Ishikawa (cell line): ENCODE results near the gene ARHGEF11.

Experiments used
- CEBPB ChIP-seq: IDR thresholded peaks from 2 replicates; pipeline ENCODE4 v1.6.1; 2012
- EP300 ChIP-seq: IDR thresholded peaks from 2 replicates; pipeline ENCODE4 v1.6.1; 2012; ENCODE audit warnings: borderline replicate concordance
- MAX ChIP-seq: IDR thresholded peaks from 2 replicates; pipeline ENCODE4 v1.6.1; 2012
- RAD21 ChIP-seq: IDR thresholded peaks from 2 replicates; pipeline ENCODE4 v1.6.1; 2012; ENCODE audit warnings: low read depth
- REST ChIP-seq: IDR thresholded peaks from 2 replicates; pipeline ENCODE4 v1.6.1; 2012; ENCODE audit warnings: low read depth, mild to moderate bottlenecking
- TAF1 ChIP-seq: IDR thresholded peaks from 2 replicates; pipeline ENCODE4 v1.6.1; 2012; ENCODE audit warnings: low read depth, mild to moderate bottlenecking
- USF1 ChIP-seq: IDR thresholded peaks from 2 replicates; pipeline ENCODE4 v1.6.1; 2012
- ZBTB7A ChIP-seq: IDR thresholded peaks from 2 replicates; pipeline ENCODE4 v1.6.1; 2012; ENCODE audit warnings: low read depth

GRCh38 chr1:156937883-156938282 is 107.7 kb downstream of the ARHGEF11 start:
- TF ChIP-seq TAF1 (no peak), ZBTB7A (no peak), CEBPB (no peak), RAD21 (no peak), REST (no peak), EP300 (no peak), USF1 (no peak), MAX (no peak)
